ENCODE measurements around the gene KCNMA1.

DNA sequence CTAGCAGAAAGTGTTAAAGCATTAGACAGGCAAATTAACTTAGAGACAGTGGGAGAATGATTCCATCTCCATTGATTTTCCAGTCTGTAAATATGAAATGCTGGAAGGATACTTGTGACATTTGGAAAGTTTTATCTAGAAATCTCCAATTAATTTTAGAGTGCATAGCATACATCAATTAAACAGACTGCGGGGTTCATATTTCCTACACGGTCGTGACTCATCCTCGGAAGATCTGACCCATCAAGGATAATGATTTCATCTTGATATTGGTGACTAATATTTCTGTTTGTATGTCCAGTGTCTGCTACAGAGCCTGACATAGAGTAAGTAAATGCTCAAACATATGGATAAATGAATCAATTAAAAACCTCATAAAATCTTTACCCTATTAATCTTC, 474.9 kb downstream of the KCNMA1 start:
- TF ChIP-seq GATA3 (IDR thresholded peaks at IDR 0.05; ENCODE audit: low read depth, low read length) (no peak), GATA2 (IDR thresholded peaks at IDR 0.05; ENCODE audit: low read depth, low read length) (no peak; the same call in 1 of the 2 replicates)

Data from SH-SY5Y (cell line).